Activated naive CD8-positive, alpha-beta T cell (primary cell): ENCODE measurements around the gene RNF223.

Experiments used
- H3K27ac Mint-ChIP-seq: one replicate; pipeline ENCODE4 v1.8.0; 2021; ENCODE audit warnings: mixed read lengths
- H3K27me3 Mint-ChIP-seq: one replicate; pipeline ENCODE4 v1.8.0; 2021; ENCODE audit warnings: mixed read lengths
- H3K36me3 Mint-ChIP-seq: one replicate; pipeline ENCODE4 v1.8.0; 2021; ENCODE audit warnings: mixed read lengths
- H3K4me1 Mint-ChIP-seq: one replicate; pipeline ENCODE4 v1.8.0; 2021; ENCODE audit warnings: low read depth, mixed read lengths
- H3K4me3 Mint-ChIP-seq: one replicate; pipeline ENCODE4 v1.8.0; 2021; ENCODE audit warnings: mild to moderate bottlenecking, mixed read lengths
- H3K9me3 Mint-ChIP-seq: one replicate; pipeline ENCODE4 v1.8.0; 2021; ENCODE audit warnings: low read depth, mixed read lengths

RNF223 gene

GRCh38 chr1:1042835-1043234, 31.3 kb downstream of the RNF223 start:
- Mint-ChIP-seq H3K27ac (no peak overlapping the region), H3K4me1 (peaks cover 14% of the 10 kb centered on the region), H3K36me3 (peaks cover 2% of the 10 kb centered on the region), H3K27me3 (peaks cover 3% of the 10 kb centered on the region), H3K9me3 (no peaks in the 10 kb centered on the region), H3K4me3 (no peak overlapping the region)

- Mint-ChIP-seq H3K36me3 (peaks cover 2% of the 10 kb centered on the region), H3K4me1 (peaks cover 14% of the 10 kb centered on the region)
Observed at GRCh38 chr1:1041873-1042272, 32.2 kb downstream of the RNF223 start.

GRCh38 chr1:1041092-1041523, 33.0 kb downstream of the RNF223 start:
- Mint-ChIP-seq H3K36me3 (peaks cover 2% of the 10 kb centered on the region), H3K27ac (no peak overlapping the region), H3K9me3 (no peaks in the 10 kb centered on the region), H3K27me3 (peaks cover 5% of the 10 kb centered on the region), H3K4me3 (no peak overlapping the region), H3K4me1 (peaks cover 14% of the 10 kb centered on the region)

More at GRCh38 chr1:1041873-1042272, 32.2 kb downstream of the RNF223 start:
- H3K9me3 Mint-ChIP-seq = no peaks in the 10 kb centered on the region
- no peak overlapping the region for H3K27ac Mint-ChIP-seq
- peaks cover 5% of the 10 kb centered on the region for H3K27me3 Mint-ChIP-seq
- no peak overlapping the region for H3K4me3 Mint-ChIP-seq

GRCh38 chr1:1040004-1040991, 33.8 kb downstream of the RNF223 start:
- no peaks in the 10 kb centered on the region for H3K9me3 Mint-ChIP-seq
- H3K27ac Mint-ChIP-seq = no peak overlapping the region
- peak overlapping the region; percentile 77 for H3K4me3 Mint-ChIP-seq
- H3K4me1 Mint-ChIP-seq = peaks cover 14% of the 10 kb centered on the region
- peaks cover 2% of the 10 kb centered on the region for H3K36me3 Mint-ChIP-seq
- peaks cover 5% of the 10 kb centered on the region for H3K27me3 Mint-ChIP-seq

GRCh38 chr1:1039145-1039910, 34.8 kb downstream of the RNF223 start:
- Mint-ChIP-seq H3K27ac (no peak overlapping the region), H3K36me3 (no peaks in the 10 kb centered on the region), H3K9me3 (no peaks in the 10 kb centered on the region), H3K4me1 (peaks cover 14% of the 10 kb centered on the region), H3K27me3 (peaks cover 5% of the 10 kb centered on the region), H3K4me3 (peak overlapping the region; percentile 77)

GRCh38 chr1:1038694-1039093, 35.4 kb downstream of the RNF223 start:
- H3K36me3 Mint-ChIP-seq = no peaks in the 10 kb centered on the region
- H3K4me1 Mint-ChIP-seq = peaks cover 14% of the 10 kb centered on the region
- no peaks in the 10 kb centered on the region for H3K9me3 Mint-ChIP-seq
- H3K27ac Mint-ChIP-seq = no peak overlapping the region
- H3K27me3 Mint-ChIP-seq = peaks cover 5% of the 10 kb centered on the region
- H3K4me3 Mint-ChIP-seq = peak overlapping the region; percentile 25

- Mint-ChIP-seq H3K4me3 (no peak overlapping the region), H3K4me1 (peaks cover 14% of the 10 kb centered on the region), H3K9me3 (no peaks in the 10 kb centered on the region), H3K27ac (no peak overlapping the region), H3K27me3 (peaks cover 5% of the 10 kb centered on the region), H3K36me3 (no peaks in the 10 kb centered on the region)
Observed at GRCh38 chr1:1037366-1038327, 36.5 kb downstream of the RNF223 start.

- Mint-ChIP-seq H3K4me3 (no peak overlapping the region), H3K9me3 (no peaks in the 10 kb centered on the region), H3K27me3 (peaks cover 5% of the 10 kb centered on the region), H3K36me3 (no peaks in the 10 kb centered on the region), H3K27ac (no peak overlapping the region), H3K4me1 (peaks cover 19% of the 10 kb centered on the region)
Observed at GRCh38 chr1:1035291-1035943, 38.7 kb downstream of the RNF223 start.

GRCh38 chr1:1034439-1034781, 39.7 kb downstream of the RNF223 start:
- H3K27me3 Mint-ChIP-seq = peaks cover 5% of the 10 kb centered on the region
- no peaks in the 10 kb centered on the region for H3K36me3 Mint-ChIP-seq
- no peak overlapping the region for H3K27ac Mint-ChIP-seq
- H3K4me1 Mint-ChIP-seq = peaks cover 15% of the 10 kb centered on the region
- peak overlapping the region; percentile 62 for H3K4me3 Mint-ChIP-seq
- no peaks in the 10 kb centered on the region for H3K9me3 Mint-ChIP-seq

- H3K4me3 Mint-ChIP-seq = no peak overlapping the region
- no peaks in the 10 kb centered on the region for H3K9me3 Mint-ChIP-seq
- H3K36me3 Mint-ChIP-seq = no peaks in the 10 kb centered on the region
- H3K27me3 Mint-ChIP-seq = peaks cover 5% of the 10 kb centered on the region
- peaks cover 10% of the 10 kb centered on the region for H3K4me1 Mint-ChIP-seq
- H3K27ac Mint-ChIP-seq = no peak overlapping the region
Observed at GRCh38 chr1:1033731-1034438, 40.2 kb downstream of the RNF223 start.

GRCh38 chr1:1033009-1033587, 41.0 kb downstream of the RNF223 start:
- Mint-ChIP-seq H3K4me1 (peaks cover 5% of the 10 kb centered on the region), H3K9me3 (no peaks in the 10 kb centered on the region), H3K27ac (no peak overlapping the region), H3K36me3 (no peaks in the 10 kb centered on the region), H3K4me3 (peak overlapping the region; percentile 57), H3K27me3 (peaks cover 3% of the 10 kb centered on the region)

- Mint-ChIP-seq H3K4me3 (peak overlapping the region; percentile 68), H3K27me3 (no peaks in the 10 kb centered on the region)
Observed at GRCh38 chr1:1032424-1032823, 41.7 kb downstream of the RNF223 start.

GRCh38 chr1:1031659-1032235, 42.4 kb downstream of the RNF223 start:
- Mint-ChIP-seq H3K4me3 (peak overlapping the region; percentile 68), H3K27ac (no peak overlapping the region), H3K36me3 (no peaks in the 10 kb centered on the region), H3K9me3 (no peaks in the 10 kb centered on the region), H3K4me1 (peaks cover 5% of the 10 kb centered on the region), H3K27me3 (no peaks in the 10 kb centered on the region)

More at GRCh38 chr1:1032424-1032823, 41.7 kb downstream of the RNF223 start:
- Mint-ChIP-seq H3K9me3 (no peaks in the 10 kb centered on the region), H3K4me1 (peaks cover 5% of the 10 kb centered on the region), H3K27ac (no peak overlapping the region), H3K36me3 (no peaks in the 10 kb centered on the region)
